Mesendoderm (in vitro differentiated cells): ENCODE results near the gene IFITM10.

Experiments
- DNase-seq: peaks from one replicate; pipeline ENCODE4 v3.0.0; 2013
- H2AK5ac ChIP-seq: 2 replicates; pipeline ENCODE4 v1.6.1; 2013; ENCODE audit warnings: low read length, inconsistent platforms
- H2BK120ac ChIP-seq: 2 replicates; pipeline ENCODE4 v1.6.1; 2013; ENCODE audit warnings: low read depth, mild to moderate bottlenecking, low read length, moderate library complexity, mixed read lengths
- H2BK15ac ChIP-seq: replicated peaks from 2 replicates; pipeline ENCODE4 v1.6.1; 2013; ENCODE audit warnings: low read depth, mild to moderate bottlenecking, moderate library complexity
- H2BK5ac ChIP-seq: 2 replicates; pipeline ENCODE4 v1.6.1; 2013; ENCODE audit warnings: low read length, inconsistent platforms
- H3K18ac ChIP-seq: 2 replicates; pipeline ENCODE4 v1.6.1; 2013; ENCODE audit warnings: mild to moderate bottlenecking, low read length, mixed read lengths
- H3K23ac ChIP-seq: one replicate; pipeline ENCODE4 v1.6.1; 2013; ENCODE audit warnings: low read length
- H3K27ac ChIP-seq: 2 replicates; pipeline ENCODE4 v1.5.1; 2013; ENCODE audit warnings: low read depth, mild to moderate bottlenecking, inconsistent platforms, low read length, moderate library complexity
- H3K27me3 ChIP-seq: 2 replicates; pipeline ENCODE4 v1.6.1; 2013; ENCODE audit warnings: low read length, control low read depth, mild to moderate bottlenecking, inconsistent platforms; ENCODE audit not compliant: insufficient read depth, poor library complexity
- H3K36me3 ChIP-seq: 2 replicates; pipeline ENCODE4 v1.6.1; 2013; ENCODE audit warnings: low read length, inconsistent platforms; ENCODE audit not compliant: control insufficient read depth, insufficient read depth
- H3K4ac ChIP-seq: one replicate; pipeline ENCODE4 v1.6.1; 2013; ENCODE audit warnings: low read depth, mild to moderate bottlenecking, low read length, moderate library complexity
- H3K4me1 ChIP-seq: 2 replicates; pipeline ENCODE4 v1.6.1; 2013; ENCODE audit warnings: low read depth, low read length, inconsistent platforms; ENCODE audit not compliant: control insufficient read depth
- H3K4me2 ChIP-seq: 2 replicates; pipeline ENCODE4 v1.6.1; 2013; ENCODE audit warnings: low read length
- H3K4me3 ChIP-seq: 2 replicates; pipeline ENCODE4 v1.5.1; 2013; ENCODE audit warnings: mild to moderate bottlenecking, low read length
- H3K56ac ChIP-seq: one replicate; pipeline ENCODE4 v1.6.1; 2013; ENCODE audit warnings: low read length
- H3K79me1 ChIP-seq: 2 replicates; pipeline ENCODE4 v1.6.1; 2013; ENCODE audit warnings: low read length, inconsistent platforms
- H3K79me2 ChIP-seq: 2 replicates; pipeline ENCODE4 v1.6.1; 2013; ENCODE audit warnings: mild to moderate bottlenecking, low read length; ENCODE audit not compliant: control insufficient read depth, insufficient read depth
- H3K9ac ChIP-seq: 2 replicates; pipeline ENCODE4 v1.6.1; 2013; ENCODE audit warnings: low read length, inconsistent platforms
- H4K5ac ChIP-seq: one replicate; pipeline ENCODE4 v1.6.1; 2013; ENCODE audit warnings: low read length
- H4K8ac ChIP-seq: one replicate; pipeline ENCODE4 v1.6.1; 2013; ENCODE audit warnings: low read depth, mild to moderate bottlenecking, control low read depth, low read length, moderate library complexity
- WGBS: extraction: QIAGEN DNeasy Blood & Tissue Kit; methylation state at CpG from one replicate; pipeline ENCODE4 v1.1.7; 2013; ENCODE audit warnings: low lambda C conversion rate, missing lambda C conversion rate; ENCODE audit not compliant: insufficient coverage; ENCODE audit errors: extremely low coverage; 5-methylcytosine and 5-hydroxymethylcytosine counted together

The IFITM10 gene

DNA sequence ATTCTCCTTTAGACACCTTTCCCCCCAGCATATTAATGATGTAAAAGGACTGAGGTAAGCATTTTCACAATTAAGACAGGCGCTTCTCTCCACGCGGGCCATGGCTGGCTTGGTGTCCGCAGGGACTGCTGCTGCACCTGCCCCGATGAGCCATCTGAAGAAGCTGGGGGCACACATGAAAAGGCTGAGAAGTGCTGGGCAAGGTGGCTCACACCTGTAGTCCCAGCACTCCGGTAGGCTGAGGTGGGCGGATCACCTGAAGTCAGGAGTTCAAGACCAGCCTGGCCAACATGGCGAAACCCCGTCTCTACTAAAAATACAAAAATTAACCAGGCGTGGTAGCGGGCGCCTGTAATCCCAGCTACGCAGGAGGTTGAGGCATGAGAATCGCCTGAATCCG is 32.1 kb downstream of the IFITM10 start:
- H3K23ac ChIP-seq: no peak overlapping the region
- H3K4me3 ChIP-seq: no peak overlapping the region
- no peak overlapping the region for H3K18ac ChIP-seq
- no peaks in the 10 kb centered on the region for H3K27me3 ChIP-seq
- no peak overlapping the region for H2BK120ac ChIP-seq
- no peaks in the 10 kb centered on the region for H3K4me1 ChIP-seq
- no peak overlapping the region for H3K9ac ChIP-seq
- H2BK5ac ChIP-seq: no peak overlapping the region
- no peak for DNase-seq
- H4K5ac ChIP-seq: no peak overlapping the region
- H3K79me1 ChIP-seq: no peaks in the 10 kb centered on the region
- no peak overlapping the region for H3K4ac ChIP-seq
- H3K4me2 ChIP-seq: no peak overlapping the region
- no peak overlapping the region for H2AK5ac ChIP-seq
- H3K27ac ChIP-seq: no peak overlapping the region
- no peak overlapping the region for H4K8ac ChIP-seq
- no peak overlapping the region for H2BK15ac ChIP-seq
- WGBS: no CpG with 5 or more reads among the region's 15 CpGs
- no peaks in the 10 kb centered on the region for H3K79me2 ChIP-seq
- no peaks in the 10 kb centered on the region for H3K36me3 ChIP-seq
- no peak overlapping the region for H3K56ac ChIP-seq

DNA sequence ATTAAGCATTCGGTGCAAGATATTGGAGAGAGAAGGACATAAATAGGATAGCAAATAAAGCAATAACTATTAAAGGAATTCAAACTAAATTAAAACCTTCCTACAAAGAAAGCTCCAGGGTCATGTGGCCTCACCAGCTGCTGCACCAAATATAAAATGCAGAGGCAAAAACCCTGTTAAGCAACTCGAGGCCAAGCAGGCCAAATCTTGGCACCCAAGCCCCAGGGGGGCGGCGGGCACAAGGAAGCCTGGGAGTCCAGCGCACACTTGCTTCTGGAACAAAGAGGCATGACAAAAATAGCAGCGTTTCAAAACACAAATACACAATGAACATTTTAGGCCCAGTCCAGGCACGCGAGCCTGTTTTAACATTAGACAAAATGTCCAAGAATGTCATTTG is 32.6 kb downstream of the IFITM10 start:
- H4K8ac ChIP-seq: no peak overlapping the region
- H3K23ac ChIP-seq: no peak overlapping the region
- no peaks in the 10 kb centered on the region for H3K79me2 ChIP-seq
- WGBS: no CpG with 5 or more reads among the region's 8 CpGs
- H3K56ac ChIP-seq: no peak overlapping the region
- no peak overlapping the region for H3K4me2 ChIP-seq
- no peaks in the 10 kb centered on the region for H3K79me1 ChIP-seq
- H2BK120ac ChIP-seq: no peak overlapping the region
- no peak overlapping the region for H3K4ac ChIP-seq
- H3K18ac ChIP-seq: no peak overlapping the region
- no peak overlapping the region for H2AK5ac ChIP-seq
- H3K27me3 ChIP-seq: no peaks in the 10 kb centered on the region
- DNase-seq: no peak
- H3K4me1 ChIP-seq: no peaks in the 10 kb centered on the region
- H3K4me3 ChIP-seq: no peak overlapping the region
- H2BK5ac ChIP-seq: no peak overlapping the region
- H3K36me3 ChIP-seq: no peaks in the 10 kb centered on the region
- H3K9ac ChIP-seq: no peak overlapping the region
- no peak overlapping the region for H4K5ac ChIP-seq
- H3K27ac ChIP-seq: no peak overlapping the region
- H2BK15ac ChIP-seq: no peak overlapping the region

DNA sequence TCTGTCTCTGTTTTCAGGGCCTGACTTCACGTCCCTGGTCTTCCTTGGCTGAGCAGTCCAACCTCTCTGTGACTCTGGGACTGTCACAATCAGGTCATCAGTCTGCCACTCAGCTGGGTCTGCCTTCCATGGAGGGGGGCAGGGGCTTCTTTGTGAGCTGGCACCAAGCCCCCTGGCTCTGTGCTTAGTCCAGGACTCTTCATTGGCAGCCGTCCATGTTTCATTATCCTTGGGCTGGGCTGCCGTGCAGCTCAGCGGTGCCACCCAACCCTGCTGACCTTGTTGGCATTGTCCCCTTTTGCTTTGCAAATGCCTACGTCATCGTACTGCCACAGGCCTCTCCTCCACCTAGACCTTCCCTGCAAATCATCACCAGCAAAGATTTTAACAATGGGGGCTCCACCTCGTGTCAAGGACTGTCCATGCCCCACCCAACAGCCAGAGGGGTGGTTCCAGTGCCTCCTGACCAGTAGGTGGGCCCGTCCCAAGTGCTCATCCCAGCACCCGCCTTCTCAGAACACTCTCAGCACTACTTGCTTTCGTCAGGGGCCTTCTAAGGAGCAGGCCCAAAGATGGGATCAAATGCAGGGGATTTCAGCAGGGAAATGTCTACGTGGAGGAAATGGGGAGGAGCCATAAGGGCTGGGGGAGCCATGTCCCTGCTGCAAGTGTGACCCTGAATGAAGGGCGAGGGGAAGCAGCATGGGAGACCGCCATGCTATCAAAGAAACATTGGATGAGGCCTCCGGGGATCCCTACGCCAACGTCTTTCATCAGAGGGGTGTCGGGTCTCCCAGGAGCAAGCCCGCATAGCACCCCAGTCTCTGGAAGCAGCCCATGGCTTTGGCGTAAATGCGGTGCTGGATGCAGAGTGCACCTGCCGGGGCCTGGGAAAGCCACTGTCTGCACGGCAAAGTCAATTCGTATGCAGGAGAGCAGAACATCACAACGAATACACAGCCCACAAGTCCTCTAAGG is 35.2 kb downstream of the IFITM10 start:
- no CpG with 5 or more reads among the region's 24 CpGs for WGBS
- H3K27me3 ChIP-seq: no peaks in the 10 kb centered on the region

DNA sequence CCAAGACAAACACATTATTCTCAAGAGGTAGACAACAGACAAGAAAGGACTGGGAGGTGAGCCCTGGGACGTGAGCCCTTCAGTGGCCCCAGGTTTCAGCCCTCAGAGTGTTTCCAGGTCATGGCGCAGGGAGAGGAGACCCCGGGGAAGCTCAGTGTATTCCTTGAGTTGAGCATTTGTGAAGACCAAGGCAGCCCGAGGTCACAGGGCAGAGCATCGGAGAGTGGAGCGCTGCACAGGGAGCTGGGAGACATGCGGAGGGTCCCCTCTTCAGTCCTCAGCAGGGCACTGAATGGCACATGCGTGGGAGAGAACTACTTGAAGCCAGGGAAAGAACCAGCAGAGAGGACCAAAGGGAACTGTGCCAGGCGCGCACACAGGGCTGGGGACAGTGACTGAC is 41.7 kb downstream of the IFITM10 start:
- Histone ChIP-seq H3K4me3 (no peak overlapping the region), H3K36me3 (no peaks in the 10 kb centered on the region), H2BK120ac (no peak overlapping the region), H3K56ac (no peak overlapping the region), H3K4ac (no peak overlapping the region), H3K18ac (no peak overlapping the region), H3K27ac (no peak overlapping the region), H3K23ac (no peak overlapping the region), H2BK15ac (no peak overlapping the region), H3K79me2 (no peaks in the 10 kb centered on the region), H3K79me1 (no peaks in the 10 kb centered on the region), H2BK5ac (no peak overlapping the region), H2AK5ac (no peak overlapping the region), H3K4me1 (no peaks in the 10 kb centered on the region), H3K9ac (no peak overlapping the region), H3K27me3 (peaks cover 2% of the 10 kb centered on the region), H4K8ac (no peak overlapping the region), H4K5ac (no peak overlapping the region), H3K4me2 (no peak overlapping the region)
- no CpG with 5 or more reads among the region's 10 CpGs for WGBS
- no peak for DNase-seq

More for the DNA sequence above, 35.2 kb downstream of the IFITM10 start:
- no peak for DNase-seq
- Histone ChIP-seq H4K8ac (no peak overlapping the region), H3K4me1 (no peaks in the 10 kb centered on the region), H3K18ac (no peak overlapping the region), H3K79me2 (no peaks in the 10 kb centered on the region), H3K27ac (no peak overlapping the region), H3K4ac (no peak overlapping the region), H3K23ac (no peak overlapping the region), H3K56ac (no peak overlapping the region), H3K9ac (no peak overlapping the region), H3K4me3 (no peak overlapping the region), H4K5ac (no peak overlapping the region), H2AK5ac (no peak overlapping the region), H2BK15ac (no peak overlapping the region), H2BK5ac (no peak overlapping the region), H3K79me1 (no peaks in the 10 kb centered on the region), H3K4me2 (no peak overlapping the region), H2BK120ac (no peak overlapping the region), H3K36me3 (no peaks in the 10 kb centered on the region)

DNA sequence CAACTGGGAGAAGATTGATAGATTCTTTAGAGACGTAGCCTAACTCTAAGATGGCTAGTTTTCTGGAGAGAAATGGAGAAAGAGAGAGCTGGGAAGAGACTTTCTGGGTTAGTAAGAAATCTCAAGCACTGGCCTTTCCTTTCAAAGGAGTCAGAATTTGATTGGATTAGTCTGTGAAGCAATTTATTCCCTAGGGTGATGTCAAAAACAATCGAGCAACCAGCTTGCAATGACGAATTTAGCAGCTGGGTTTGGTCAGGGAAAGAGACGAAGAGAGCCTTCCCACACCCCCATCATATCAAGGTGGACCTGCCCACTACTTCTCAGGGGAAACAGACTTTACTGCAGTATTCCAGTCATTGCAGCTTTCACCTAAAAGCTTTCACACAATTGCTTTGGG is 42.6 kb downstream of the IFITM10 start:
- no CpG with 5 or more reads among the region's 4 CpGs for WGBS
- no peaks in the 10 kb centered on the region for H3K79me1 ChIP-seq

More for the DNA sequence above, 42.6 kb downstream of the IFITM10 start:
- H3K18ac ChIP-seq: no peak overlapping the region
- H4K8ac ChIP-seq: no peak overlapping the region
- no peak overlapping the region for H3K56ac ChIP-seq
- H3K4me3 ChIP-seq: no peak overlapping the region
- no peaks in the 10 kb centered on the region for H3K4me1 ChIP-seq
- no peak overlapping the region for H3K4me2 ChIP-seq
- no peak for DNase-seq
- no peak overlapping the region for H2BK120ac ChIP-seq
- no peak overlapping the region for H2AK5ac ChIP-seq
- H2BK15ac ChIP-seq: no peak overlapping the region
- no peak overlapping the region for H4K5ac ChIP-seq
- H3K27ac ChIP-seq: no peak overlapping the region
- H3K79me2 ChIP-seq: no peaks in the 10 kb centered on the region
- no peak overlapping the region for H3K4ac ChIP-seq
- H3K23ac ChIP-seq: no peak overlapping the region
- no peaks in the 10 kb centered on the region for H3K36me3 ChIP-seq
- H3K27me3 ChIP-seq: peaks cover 2% of the 10 kb centered on the region
- H3K9ac ChIP-seq: no peak overlapping the region
- H2BK5ac ChIP-seq: no peak overlapping the region
